Mucosa of stomach (tissue), 1 donor: ENCODE measurements around the gene CINP.
"Not testable (repeated sequence)": the region's sequence is repeated elsewhere in the genome, so short reads cannot be mapped to it uniquely, and the experiment has no call there.

Experiments
- H3K27me3 ChIP-seq: one replicate; pipeline ENCODE4 v1.7.0; 2013; ENCODE audit warnings: mild to moderate bottlenecking, low read length; ENCODE audit not compliant: control insufficient read depth, insufficient read depth
- H3K36me3 ChIP-seq: one replicate; pipeline ENCODE4 v1.7.0; 2013; ENCODE audit warnings: low read length; ENCODE audit not compliant: control insufficient read depth, insufficient read depth
- H3K4me1 ChIP-seq: one replicate; pipeline ENCODE4 v1.7.0; 2013; ENCODE audit warnings: mild to moderate bottlenecking, low read length; ENCODE audit not compliant: control insufficient read depth, insufficient read depth
- H3K4me3 ChIP-seq: one replicate; pipeline ENCODE4 v1.7.0; 2013; ENCODE audit warnings: low read length
- H3K9ac ChIP-seq: one replicate; pipeline ENCODE4 v1.7.0; 2013; ENCODE audit warnings: mild to moderate bottlenecking, low read length, moderate library complexity
- H3K9me3 ChIP-seq: one replicate; pipeline ENCODE4 v1.7.0; 2013; ENCODE audit warnings: mild to moderate bottlenecking, low read length, moderate library complexity; ENCODE audit not compliant: control insufficient read depth
- donor health status: Pancreatic carcinoma.

CINP gene

GRCh38 chr14:102316743-102317563 is 45.7 kb downstream of the CINP start:
- H3K9ac ChIP-seq: peak overlapping the region; percentile 71
- H3K27me3 ChIP-seq: no peaks in the 10 kb centered on the region
- no peaks in the 10 kb centered on the region for H3K9me3 ChIP-seq
- H3K4me3 ChIP-seq: peak overlapping the region; percentile 72
- peaks cover 35% of the 10 kb centered on the region for H3K4me1 ChIP-seq
- H3K36me3 ChIP-seq: no peaks in the 10 kb centered on the region

GRCh38 chr14:102316338-102316742 is 46.4 kb downstream of the CINP start:
- Histone ChIP-seq H3K36me3 (no peaks in the 10 kb centered on the region), H3K4me1 (peaks cover 35% of the 10 kb centered on the region), H3K9ac (peak overlapping the region; percentile 71), H3K9me3 (no peaks in the 10 kb centered on the region), H3K27me3 (no peaks in the 10 kb centered on the region), H3K4me3 (peak overlapping the region; percentile 72)

GRCh38 chr14:102315121-102315520 is 47.6 kb downstream of the CINP start:
- Histone ChIP-seq H3K4me3 (no peak overlapping the region), H3K36me3 (no peaks in the 10 kb centered on the region), H3K9ac (no peak overlapping the region), H3K4me1 (peaks cover 29% of the 10 kb centered on the region), H3K27me3 (no peaks in the 10 kb centered on the region), H3K9me3 (no peaks in the 10 kb centered on the region)

GRCh38 chr14:102314242-102315011 is 48.3 kb downstream of the CINP start:
- H3K4me1 ChIP-seq: peaks cover 27% of the 10 kb centered on the region
- H3K4me3 ChIP-seq: peak overlapping the region; percentile 42

GRCh38 chr14:102304611-102305506 is 57.8 kb downstream of the CINP start, which contains the start of gene MOK:
Gene MOK (minus strand): TSS chr14:102305164. CDS start chr14:102304968, 196 bp downstream.
- Histone ChIP-seq H3K36me3 (no peaks in the 10 kb centered on the region), H3K9me3 (no peaks in the 10 kb centered on the region), H3K4me1 (no peaks in the 10 kb centered on the region), H3K9ac (peak within 1 kb of the TSS; percentile 66), H3K27me3 (no peaks in the 10 kb centered on the region), H3K4me3 (peak within 1 kb of the TSS; percentile 91)

More at GRCh38 chr14:102314242-102315011, 48.3 kb downstream of the CINP start:
- Histone ChIP-seq H3K9ac (peak overlapping the region; percentile 25), H3K36me3 (no peaks in the 10 kb centered on the region), H3K9me3 (no peaks in the 10 kb centered on the region), H3K27me3 (no peaks in the 10 kb centered on the region)

GRCh38 chr14:102303664-102304063 is 59.0 kb downstream of the CINP start:
- H3K4me3 ChIP-seq: no peak overlapping the region
- H3K27me3 ChIP-seq: no peaks in the 10 kb centered on the region
- no peaks in the 10 kb centered on the region for H3K9me3 ChIP-seq
- H3K4me1 ChIP-seq: no peaks in the 10 kb centered on the region
- H3K36me3 ChIP-seq: no peaks in the 10 kb centered on the region
- H3K9ac ChIP-seq: no peak overlapping the region

GRCh38 chr14:102298303-102299070 is 64.2 kb downstream of the CINP start:
- not testable (repeated sequence) for H3K4me3 ChIP-seq, H3K9ac ChIP-seq, H3K36me3 ChIP-seq, H3K4me1 ChIP-seq, H3K27me3 ChIP-seq, H3K9me3 ChIP-seq
